Activated naive CD4-positive, alpha-beta T cell treated with anti-CD3 and anti-CD28 coated beads, Interleukin-2, amount 10 ng/mL, durations not matched to agents 7 days and 5 days (primary cell): ENCODE results near the gene MMP3.

Source experiments
- CTCF ChIA-PET: fragments of 350-600 bp; sonication (Branson Sonifier 250); formaldehyde crosslinking; loops from one replicate; lab custom pipeline; 2021; ENCODE audit warnings: antibody characterized with exemption; lab: Charles Lee
- DNase-seq: peaks from one replicate; pipeline ENCODE4 v3.0.0-alpha.2; 2020
- H3K27ac Mint-ChIP-seq: one replicate; pipeline ENCODE4 v1.8.0; 2021; ENCODE audit warnings: mild to moderate bottlenecking, moderate library complexity, mixed read lengths
- H3K27me3 Mint-ChIP-seq: one replicate; pipeline ENCODE4 v1.8.0; 2021; ENCODE audit warnings: mild to moderate bottlenecking, mixed read lengths
- H3K36me3 Mint-ChIP-seq: one replicate; pipeline ENCODE4 v1.8.0; 2021; ENCODE audit warnings: mixed read lengths
- H3K4me1 Mint-ChIP-seq: one replicate; pipeline ENCODE4 v1.8.0; 2021; ENCODE audit warnings: mixed read lengths
- H3K4me3 Mint-ChIP-seq: one replicate; pipeline ENCODE4 v1.8.0; 2021; ENCODE audit warnings: mild to moderate bottlenecking, moderate library complexity, mixed read lengths
- H3K9me3 Mint-ChIP-seq: one replicate; pipeline ENCODE4 v1.8.0; 2021; ENCODE audit warnings: mixed read lengths

The MMP3 gene

DNA sequence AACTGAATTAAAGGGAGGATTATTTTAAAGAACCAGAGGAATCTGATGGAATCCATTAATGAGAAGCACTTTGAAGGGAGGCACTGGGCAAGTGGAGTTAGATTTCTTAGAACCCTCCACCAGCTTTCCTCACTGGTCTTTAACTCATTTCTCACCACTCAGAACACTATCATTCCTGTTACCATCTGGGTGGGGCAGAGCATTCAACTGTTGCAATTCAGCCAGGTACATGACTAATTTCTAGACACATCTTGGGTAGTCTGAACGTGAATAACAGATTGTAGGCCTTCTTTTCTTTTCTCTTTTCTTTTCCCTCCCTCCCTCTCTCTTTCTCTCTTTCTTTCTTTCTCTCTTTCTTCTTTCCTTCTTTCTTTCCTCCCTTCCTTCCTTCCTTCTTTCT, 29.9 kb downstream of the MMP3 start:
- CTCF ChIA-PET, result no interaction called here
- DNase-seq, result no peak
- Mint-ChIP-seq H3K36me3 (no peaks in the 10 kb centered on the region), H3K27ac (no peak overlapping the region), H3K4me3 (no peak overlapping the region), H3K9me3 (no peaks in the 10 kb centered on the region), H3K4me1 (no peaks in the 10 kb centered on the region), H3K27me3 (no peaks in the 10 kb centered on the region)

DNA sequence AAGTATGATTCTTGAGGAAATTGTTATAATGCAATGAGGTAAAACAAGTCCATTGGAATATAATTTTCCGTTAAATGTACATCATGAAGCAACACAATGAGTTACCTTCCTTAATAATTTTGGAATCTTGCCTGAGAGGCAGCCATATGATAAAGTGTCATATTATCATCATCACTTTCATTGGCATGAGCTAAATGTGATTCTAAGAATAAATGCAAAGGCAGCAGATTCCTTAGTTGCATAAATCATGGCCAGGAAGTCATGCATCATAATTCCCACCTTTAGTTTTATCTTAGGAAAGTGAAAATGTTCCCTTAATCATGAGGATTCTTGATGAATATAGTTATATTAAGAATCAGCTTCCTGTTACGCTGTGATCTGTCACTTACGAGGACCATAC, 31.2 kb downstream of the MMP3 start:
- DNase-seq, result no peak
- H3K9me3 Mint-ChIP-seq, result no peaks in the 10 kb centered on the region
- H3K36me3 Mint-ChIP-seq, result no peaks in the 10 kb centered on the region
- H3K27me3 Mint-ChIP-seq, result peaks cover 6% of the 10 kb centered on the region
- CTCF ChIA-PET, result no interaction called here
- no peak overlapping the region for H3K27ac Mint-ChIP-seq
- no peaks in the 10 kb centered on the region for H3K4me1 Mint-ChIP-seq
- H3K4me3 Mint-ChIP-seq, result no peak overlapping the region

GRCh38 chr11:102810950-102811660, 32.3 kb downstream of the MMP3 start:
- DNase-seq, result no peak
- H3K4me1 Mint-ChIP-seq, result no peaks in the 10 kb centered on the region
- no peak overlapping the region for H3K4me3 Mint-ChIP-seq
- no peaks in the 10 kb centered on the region for H3K9me3 Mint-ChIP-seq
- H3K36me3 Mint-ChIP-seq, result no peaks in the 10 kb centered on the region
- CTCF ChIA-PET, result no interaction called here
- no peak overlapping the region for H3K27ac Mint-ChIP-seq
- peaks cover 6% of the 10 kb centered on the region for H3K27me3 Mint-ChIP-seq

DNA sequence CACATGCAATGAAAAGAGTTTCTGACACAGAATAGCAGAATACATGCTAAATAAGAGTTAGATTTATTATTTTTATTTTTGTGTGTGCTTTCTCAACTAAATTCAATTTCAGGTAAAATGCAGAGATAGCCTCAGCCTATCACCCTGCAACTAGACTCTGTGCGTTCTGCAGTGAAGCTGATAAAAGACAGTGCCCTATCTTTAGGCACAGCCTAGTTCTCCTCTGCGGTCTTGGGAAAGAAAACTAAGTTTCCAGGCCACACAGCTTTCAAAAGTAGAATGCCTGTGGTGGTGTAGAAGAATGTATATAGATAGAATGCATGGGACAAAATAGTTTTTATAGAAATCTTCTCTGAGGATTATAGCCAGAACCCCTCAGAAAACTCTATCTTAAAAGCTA, 33.4 kb downstream of the MMP3 start:
- Mint-ChIP-seq H3K9me3 (no peaks in the 10 kb centered on the region), H3K27ac (no peak overlapping the region), H3K27me3 (peaks cover 6% of the 10 kb centered on the region), H3K4me1 (no peaks in the 10 kb centered on the region), H3K4me3 (no peak overlapping the region), H3K36me3 (no peaks in the 10 kb centered on the region)
- DNase-seq, result no peak
- CTCF ChIA-PET, result no interaction called here

- Mint-ChIP-seq H3K4me1 (no peaks in the 10 kb centered on the region), H3K4me3 (no peak overlapping the region), H3K36me3 (no peaks in the 10 kb centered on the region), H3K9me3 (no peaks in the 10 kb centered on the region), H3K27me3 (peaks cover 6% of the 10 kb centered on the region), H3K27ac (no peak overlapping the region)
- DNase-seq, result peak; percentile 29
- CTCF ChIA-PET, result no interaction called here
Measured at GRCh38 chr11:102807921-102808320, 35.5 kb downstream of the MMP3 start.

DNA sequence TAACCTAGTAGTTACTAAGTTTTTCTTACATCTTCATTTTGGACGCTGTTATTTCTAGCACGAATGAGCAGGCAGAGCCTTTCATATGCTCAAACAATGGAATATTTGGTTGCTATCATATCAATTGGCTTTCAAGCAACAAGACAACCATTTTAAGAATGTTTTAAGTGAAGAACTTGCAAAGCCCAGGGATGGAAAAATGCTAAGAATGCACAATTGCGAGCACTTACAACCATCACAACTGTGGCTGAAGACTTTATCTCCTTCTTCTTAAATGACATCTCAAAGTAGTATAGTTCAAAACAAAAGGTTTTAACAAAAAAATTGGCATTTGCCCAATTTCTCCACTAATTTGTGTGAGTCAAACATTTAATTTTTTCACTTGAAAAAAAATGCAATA, 37.1 kb downstream of the MMP3 start:
- Mint-ChIP-seq H3K4me3 (no peak overlapping the region), H3K4me1 (no peaks in the 10 kb centered on the region), H3K27ac (no peak overlapping the region), H3K27me3 (peaks cover 6% of the 10 kb centered on the region), H3K9me3 (no peaks in the 10 kb centered on the region), H3K36me3 (no peaks in the 10 kb centered on the region)
- CTCF ChIA-PET, result no interaction called here
- no peak for DNase-seq

- Mint-ChIP-seq H3K4me3 (no peak overlapping the region), H3K4me1 (no peaks in the 10 kb centered on the region), H3K9me3 (no peaks in the 10 kb centered on the region), H3K27ac (no peak overlapping the region), H3K27me3 (no peaks in the 10 kb centered on the region), H3K36me3 (no peaks in the 10 kb centered on the region)
- no peak for DNase-seq
- CTCF ChIA-PET, result no interaction called here
Measured at GRCh38 chr11:102802341-102802740, 41.1 kb downstream of the MMP3 start.

DNA sequence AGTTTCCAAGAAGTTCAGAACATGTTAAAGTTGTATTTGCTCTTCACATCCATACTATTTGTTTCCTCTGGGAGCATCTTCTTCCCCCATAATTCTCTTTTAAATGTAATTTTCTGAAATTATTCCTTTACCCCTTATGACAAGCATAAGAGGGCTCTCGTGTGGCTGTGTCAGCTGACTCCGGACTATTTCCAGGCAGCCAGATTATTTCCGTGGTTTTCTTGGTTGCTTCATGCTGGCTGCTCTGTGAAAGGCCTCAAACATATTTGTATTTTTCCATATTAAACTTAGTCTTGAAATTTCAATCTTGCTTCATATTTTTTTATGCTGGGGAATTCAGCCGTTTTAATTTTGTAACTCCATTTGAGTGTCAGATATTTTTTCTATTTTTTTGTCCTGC, 42.6 kb downstream of the MMP3 start:
- Mint-ChIP-seq H3K9me3 (no peaks in the 10 kb centered on the region), H3K36me3 (no peaks in the 10 kb centered on the region), H3K27me3 (peaks cover 3% of the 10 kb centered on the region), H3K27ac (no peak overlapping the region), H3K4me3 (no peak overlapping the region), H3K4me1 (no peaks in the 10 kb centered on the region)
- no peak for DNase-seq
- CTCF ChIA-PET, result no interaction called here

GRCh38 chr11:102799681-102800340, 43.6 kb downstream of the MMP3 start:
- no peak overlapping the region for H3K27ac Mint-ChIP-seq
- CTCF ChIA-PET, result no interaction called here
- DNase-seq, result no peak
- no peaks in the 10 kb centered on the region for H3K4me1 Mint-ChIP-seq
- H3K36me3 Mint-ChIP-seq, result no peaks in the 10 kb centered on the region
- no peak overlapping the region for H3K4me3 Mint-ChIP-seq
- no peaks in the 10 kb centered on the region for H3K9me3 Mint-ChIP-seq
- H3K27me3 Mint-ChIP-seq, result peaks cover 3% of the 10 kb centered on the region

- peaks cover 3% of the 10 kb centered on the region for H3K27me3 Mint-ChIP-seq
- H3K36me3 Mint-ChIP-seq, result no peaks in the 10 kb centered on the region
- no peak for DNase-seq
- no peaks in the 10 kb centered on the region for H3K9me3 Mint-ChIP-seq
- no peak within 1 kb of the TSS for H3K27ac Mint-ChIP-seq
- H3K4me3 Mint-ChIP-seq, result no peak within 1 kb of the TSS
- CTCF ChIA-PET, result no interaction called here
- no peaks in the 10 kb centered on the region for H3K4me1 Mint-ChIP-seq
Measured at GRCh38 chr11:102798012-102798746, 45.2 kb downstream of the MMP3 start, which contains the start of gene MMP1. Gene MMP1, minus strand, starts transcription at chr11:102798160. Its CDS starts 68 bp downstream, at chr11:102798092.

- H3K27me3 Mint-ChIP-seq, result peaks cover 3% of the 10 kb centered on the region
- no peaks in the 10 kb centered on the region for H3K4me1 Mint-ChIP-seq
- H3K27ac Mint-ChIP-seq, result no peak overlapping the region
- H3K9me3 Mint-ChIP-seq, result no peaks in the 10 kb centered on the region
- no peak overlapping the region for H3K4me3 Mint-ChIP-seq
- DNase-seq, result no peak
- H3K36me3 Mint-ChIP-seq, result no peaks in the 10 kb centered on the region
- CTCF ChIA-PET, result no interaction called here
Measured at GRCh38 chr11:102794382-102794781, 49.0 kb downstream of the MMP3 start.

DNA sequence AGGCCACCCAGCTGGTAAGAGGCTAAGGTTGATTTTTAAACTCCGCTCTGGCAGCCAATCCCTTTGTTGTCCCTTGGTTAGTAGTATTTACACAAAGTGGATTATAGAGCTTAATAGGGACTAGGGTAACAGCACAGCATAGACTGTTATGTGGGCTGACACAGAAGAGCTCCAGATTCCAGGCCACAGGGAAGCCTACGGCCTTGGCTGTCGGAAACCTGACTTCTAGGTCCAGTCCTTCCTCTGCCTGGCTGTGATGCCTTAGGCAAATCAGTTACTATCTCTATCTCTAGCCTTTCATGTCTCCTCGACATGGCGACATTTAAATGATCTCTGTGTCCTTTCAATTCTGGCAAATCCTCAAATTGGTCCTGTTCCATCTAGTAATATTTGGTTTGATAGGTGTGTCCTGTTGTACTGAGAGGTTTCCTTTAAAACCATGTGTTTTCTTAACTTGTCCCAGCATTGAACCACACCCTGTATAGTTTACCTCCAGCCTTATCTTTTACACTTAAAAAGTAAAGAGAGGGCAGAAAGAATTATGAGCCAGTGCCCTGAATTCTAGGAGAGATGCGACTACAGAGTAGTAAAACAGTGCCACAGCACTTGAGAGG, 49.6 kb downstream of the MMP3 start:
- H3K36me3 Mint-ChIP-seq, result no peaks in the 10 kb centered on the region
- no peak overlapping the region for H3K4me3 Mint-ChIP-seq
- no peaks in the 10 kb centered on the region for H3K4me1 Mint-ChIP-seq
- CTCF ChIA-PET, result no interaction called here
- peaks cover 3% of the 10 kb centered on the region for H3K27me3 Mint-ChIP-seq
- no peak overlapping the region for H3K27ac Mint-ChIP-seq
- no peaks in the 10 kb centered on the region for H3K9me3 Mint-ChIP-seq
- no peak for DNase-seq

DNA sequence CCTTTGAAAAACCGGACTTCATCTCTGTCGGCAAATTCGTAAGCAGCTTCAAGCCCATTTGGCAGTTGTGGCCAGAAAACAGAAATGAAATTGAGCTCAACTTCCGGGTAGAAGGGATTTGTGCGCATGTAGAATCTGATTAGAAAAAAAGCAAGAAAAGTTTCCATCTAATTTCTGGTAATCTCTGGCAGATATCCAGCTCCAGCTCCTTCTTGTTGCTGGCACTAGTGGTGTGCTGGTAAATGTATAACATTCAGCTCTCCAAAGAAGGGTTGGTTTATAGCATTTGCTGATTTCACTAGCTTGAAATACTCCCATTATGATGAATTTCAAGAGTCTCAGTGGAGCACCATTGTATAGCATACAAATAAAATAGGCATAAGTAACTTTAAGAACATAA, 50.8 kb downstream of the MMP3 start:
- no peak overlapping the region for H3K4me3 Mint-ChIP-seq
- no peaks in the 10 kb centered on the region for H3K36me3 Mint-ChIP-seq
- no peaks in the 10 kb centered on the region for H3K4me1 Mint-ChIP-seq
- DNase-seq, result no peak
- CTCF ChIA-PET, result interaction anchor here (1.2 kb wide), 1 partner anchor 8 kb away, joined by 4 read pairs; no protein-coding TSS in a partner anchor
- peaks cover 3% of the 10 kb centered on the region for H3K27me3 Mint-ChIP-seq
- no peak overlapping the region for H3K27ac Mint-ChIP-seq
- H3K9me3 Mint-ChIP-seq, result no peaks in the 10 kb centered on the region

GRCh38 chr11:102791271-102792036, 52.0 kb downstream of the MMP3 start:
- H3K27me3 Mint-ChIP-seq, result no peaks in the 10 kb centered on the region
- no peak overlapping the region for H3K27ac Mint-ChIP-seq
- H3K9me3 Mint-ChIP-seq, result no peaks in the 10 kb centered on the region
- no peak overlapping the region for H3K4me3 Mint-ChIP-seq
- CTCF ChIA-PET, result no interaction called here
- H3K36me3 Mint-ChIP-seq, result no peaks in the 10 kb centered on the region
- no peak for DNase-seq
- H3K4me1 Mint-ChIP-seq, result no peaks in the 10 kb centered on the region
